DND-41 (cell line): ENCODE data around the gene ASTN1.

ENCODE experiments used
- ATAC-seq: fragments of 200-7000 bp; cut with Tn5 transposase; 3 replicates; pipeline ENCODE4 v1.9.1; 2021; ENCODE audit warnings: low read depth; ENCODE audit not compliant: insufficient read depth
- DNase-seq: peaks from one replicate; pipeline ENCODE4 v3.0.0-alpha.2; 2020
- H2AFZ ChIP-seq: 2 replicates; pipeline ENCODE4 v1.6.0; 2012; ENCODE audit warnings: low read depth, low read length
- H3K27ac ChIP-seq: 2 replicates; pipeline ENCODE4 v1.5.1; 2012; ENCODE audit warnings: low read length, inconsistent platforms
- H3K27me3 ChIP-seq: fragments of 200-600 bp; sonication (generic); 2 replicates; pipeline ENCODE4 v1.6.0; 2012; ENCODE audit warnings: low read length, mild to moderate bottlenecking, inconsistent platforms; ENCODE audit not compliant: insufficient read depth, poor library complexity
- H3K36me3 ChIP-seq: 2 replicates; pipeline ENCODE4 v1.5.1; 2012; ENCODE audit warnings: low read length, inconsistent platforms; ENCODE audit not compliant: insufficient read depth
- H3K4me1 ChIP-seq: 2 replicates; pipeline ENCODE4 v1.5.1; 2012; ENCODE audit warnings: mild to moderate bottlenecking, low read length; ENCODE audit not compliant: insufficient read depth
- H3K4me2 ChIP-seq: 2 replicates; pipeline ENCODE4 v1.6.0; 2012; ENCODE audit warnings: mild to moderate bottlenecking, moderate library complexity, low read length, inconsistent platforms; ENCODE audit not compliant: insufficient read depth
- H3K4me3 ChIP-seq, 2 experiments: fragments of 200-600 bp in 1 of 2; shearing (Covaris generic) in 1 of 2; 2 replicates each; pipeline ENCODE4 v1.5.1; 2012 to 2016; ENCODE audit warnings: inconsistent platforms in 2 of 2, low read length in 2 of 2, mild to moderate bottlenecking in 2 of 2, low read depth in 1 of 2, moderate library complexity in 1 of 2
- H3K79me2 ChIP-seq: 2 replicates; pipeline ENCODE4 v1.6.0; 2012; ENCODE audit warnings: low read length, inconsistent platforms; ENCODE audit not compliant: insufficient read depth
- H3K9ac ChIP-seq: 2 replicates; pipeline ENCODE4 v1.6.0; 2012; ENCODE audit warnings: low read depth, mild to moderate bottlenecking, inconsistent platforms, low read length, moderate library complexity
- H3K9me3 ChIP-seq: 2 replicates; pipeline ENCODE4 v1.5.1; 2012; ENCODE audit warnings: low read length, moderate library complexity, mild to moderate bottlenecking, inconsistent platforms; ENCODE audit not compliant: insufficient read depth, severe bottlenecking
- H4K20me1 ChIP-seq: 2 replicates; pipeline ENCODE4 v1.6.0; 2012; ENCODE audit warnings: low read length; ENCODE audit not compliant: insufficient read depth
- EZH2 ChIP-seq: IDR thresholded peaks from 3 replicates; pipeline ENCODE4 v1.6.1; 2012; ENCODE audit warnings: borderline replicate concordance, low read depth, mild to moderate bottlenecking, moderate library complexity, low read length, inconsistent platforms; ENCODE audit not compliant: severe bottlenecking
- TF ChIP-seq, protein P1 (sequence below): IDR thresholded peaks from 2 replicates; pipeline ENCODE4 v1.5.1; 2012; ENCODE audit warnings: borderline replicate concordance, low read length, moderate library complexity, mild to moderate bottlenecking; ENCODE audit not compliant: poor library complexity, severe bottlenecking; ENCODE audit errors: extremely low read depth

The ASTN1 gene

DNA sequence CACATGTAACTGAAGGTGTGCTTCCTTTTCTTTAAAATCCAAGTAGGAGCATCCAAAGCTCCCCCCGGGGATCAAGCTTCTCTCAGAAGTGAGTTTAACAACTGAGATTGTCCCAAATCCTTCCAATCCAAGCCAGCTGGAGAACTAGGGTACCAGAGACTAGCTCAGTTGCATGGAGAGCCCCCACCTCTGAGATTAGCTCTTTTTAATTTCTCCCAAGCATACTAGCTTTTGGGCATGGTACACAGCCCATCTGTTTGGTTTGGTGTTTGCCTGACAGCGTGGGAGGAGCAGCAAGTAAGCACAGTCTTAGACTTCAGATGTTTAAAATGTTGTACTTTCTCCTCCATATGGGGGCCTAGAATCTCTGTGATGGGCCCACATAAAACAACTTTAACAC, 142.8 kb downstream of the ASTN1 start:
- Histone ChIP-seq H3K27me3 (no peaks in the 10 kb centered on the region), H3K9me3 (no peaks in the 10 kb centered on the region), H3K4me3 (no peak overlapping the region), H3K27ac (no peak overlapping the region), H3K79me2 (no peaks in the 10 kb centered on the region), H2AFZ (no peak overlapping the region), H3K9ac (no peak overlapping the region), H3K4me1 (no peaks in the 10 kb centered on the region), H3K36me3 (no peaks in the 10 kb centered on the region), H4K20me1 (no peaks in the 10 kb centered on the region), H3K4me2 (no peak overlapping the region)
- DNase-seq (no peak), ATAC-seq (no peak)
- TF ChIP-seq, protein P1, sequence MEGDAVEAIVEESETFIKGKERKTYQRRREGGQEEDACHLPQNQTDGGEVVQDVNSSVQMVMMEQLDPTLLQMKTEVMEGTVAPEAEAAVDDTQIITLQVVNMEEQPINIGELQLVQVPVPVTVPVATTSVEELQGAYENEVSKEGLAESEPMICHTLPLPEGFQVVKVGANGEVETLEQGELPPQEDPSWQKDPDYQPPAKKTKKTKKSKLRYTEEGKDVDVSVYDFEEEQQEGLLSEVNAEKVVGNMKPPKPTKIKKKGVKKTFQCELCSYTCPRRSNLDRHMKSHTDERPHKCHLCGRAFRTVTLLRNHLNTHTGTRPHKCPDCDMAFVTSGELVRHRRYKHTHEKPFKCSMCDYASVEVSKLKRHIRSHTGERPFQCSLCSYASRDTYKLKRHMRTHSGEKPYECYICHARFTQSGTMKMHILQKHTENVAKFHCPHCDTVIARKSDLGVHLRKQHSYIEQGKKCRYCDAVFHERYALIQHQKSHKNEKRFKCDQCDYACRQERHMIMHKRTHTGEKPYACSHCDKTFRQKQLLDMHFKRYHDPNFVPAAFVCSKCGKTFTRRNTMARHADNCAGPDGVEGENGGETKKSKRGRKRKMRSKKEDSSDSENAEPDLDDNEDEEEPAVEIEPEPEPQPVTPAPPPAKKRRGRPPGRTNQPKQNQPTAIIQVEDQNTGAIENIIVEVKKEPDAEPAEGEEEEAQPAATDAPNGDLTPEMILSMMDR, result no peak
- TF ChIP-seq EZH2, result no peak

- Histone ChIP-seq H3K9ac (no peak overlapping the region), H3K36me3 (no peaks in the 10 kb centered on the region), H3K27ac (no peak overlapping the region), H3K4me1 (no peaks in the 10 kb centered on the region), H3K79me2 (no peaks in the 10 kb centered on the region), H3K9me3 (no peaks in the 10 kb centered on the region), H2AFZ (no peak overlapping the region), H3K27me3 (no peaks in the 10 kb centered on the region), H3K4me2 (no peak overlapping the region), H3K4me3 (no peak overlapping the region), H4K20me1 (no peaks in the 10 kb centered on the region)
- ATAC-seq, result no peak
- DNase-seq, result no peak
- no peak for TF ChIP-seq EZH2
- TF ChIP-seq, protein P1, result no peak
Measured at GRCh38 chr1:177020851-177021589, 143.5 kb downstream of the ASTN1 start.

DNA sequence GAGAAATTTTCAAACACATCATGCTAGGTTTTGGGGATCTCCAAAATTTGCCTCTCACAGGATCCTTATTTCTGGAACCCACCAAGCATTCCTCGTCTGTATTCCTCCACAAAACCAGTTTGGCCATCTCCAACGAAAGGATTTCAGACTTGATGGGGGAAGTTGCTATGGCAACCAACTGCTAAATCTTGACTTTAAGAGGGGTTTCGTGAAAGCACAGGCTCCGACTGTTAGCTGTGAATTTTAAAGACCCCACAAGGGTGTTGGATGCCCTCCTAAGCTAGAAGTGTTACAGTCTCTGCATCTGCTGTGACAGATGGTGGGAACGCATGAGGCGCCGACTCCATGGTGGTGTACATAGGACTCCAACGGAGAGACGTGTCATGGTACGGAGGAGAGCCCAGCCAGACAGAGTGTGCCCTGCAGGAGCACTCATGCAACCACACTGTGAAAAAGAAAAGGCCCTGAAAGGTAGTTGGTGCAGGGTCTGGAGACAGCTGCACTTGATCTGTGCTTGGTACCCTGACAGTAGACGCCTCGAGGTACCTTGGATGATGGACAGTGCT, 147.1 kb downstream of the ASTN1 start:
- H3K36me3 ChIP-seq, result no peaks in the 10 kb centered on the region
- DNase-seq (no peak), ATAC-seq (no peak)
- no peaks in the 10 kb centered on the region for H3K4me1 ChIP-seq
- no peaks in the 10 kb centered on the region for H3K79me2 ChIP-seq
- no peak overlapping the region for H3K9ac ChIP-seq
- no peak overlapping the region for H3K4me3 ChIP-seq
- H3K4me2 ChIP-seq, result no peak overlapping the region
- no peaks in the 10 kb centered on the region for H4K20me1 ChIP-seq
- no peaks in the 10 kb centered on the region for H3K9me3 ChIP-seq
- H2AFZ ChIP-seq, result no peak overlapping the region
- no peaks in the 10 kb centered on the region for H3K27me3 ChIP-seq
- TF ChIP-seq, protein P1, result no peak
- no peak for TF ChIP-seq EZH2
- no peak overlapping the region for H3K27ac ChIP-seq
